KOPT-K1 (cell line): ENCODE data around the gene KCTD17.

Experiments used
- H3K27ac ChIP-seq: fragments of 200-600 bp; sonication (generic); 2 replicates; pipeline ENCODE4 v1.5.1; 2016; ENCODE audit warnings: antibody characterized with exemption, mild to moderate bottlenecking, low read depth, low read length; ENCODE audit not compliant: poor library complexity, severe bottlenecking
- H3K36me3 ChIP-seq: fragments of 200-600 bp; sonication (generic); 2 replicates; pipeline ENCODE4 v1.5.1; 2017; ENCODE audit warnings: antibody characterized with exemption, mild to moderate bottlenecking, low read length, moderate library complexity; ENCODE audit not compliant: insufficient read depth
- H3K9me3 ChIP-seq: fragments of 200-600 bp; sonication (generic); 2 replicates; pipeline ENCODE4 v1.5.1; 2017; ENCODE audit warnings: antibody characterized with exemption, low read length, mild to moderate bottlenecking; ENCODE audit not compliant: insufficient read depth, poor library complexity, severe bottlenecking

KCTD17 gene

GRCh38 chr22:37026325-37026724 is 25.2 kb upstream of the KCTD17 start:
- Histone ChIP-seq H3K36me3 (no peaks in the 10 kb centered on the region), H3K27ac (no peak overlapping the region), H3K9me3 (no peaks in the 10 kb centered on the region)

GRCh38 chr22:37027556-37027955 is 24.0 kb upstream of the KCTD17 start:
- Histone ChIP-seq H3K27ac (no peak overlapping the region), H3K36me3 (no peaks in the 10 kb centered on the region), H3K9me3 (no peaks in the 10 kb centered on the region)

GRCh38 chr22:37028692-37029674 is 22.6 kb upstream of the KCTD17 start:
- no peak overlapping the region for H3K27ac ChIP-seq
- H3K9me3 ChIP-seq, result no peaks in the 10 kb centered on the region
- H3K36me3 ChIP-seq, result no peaks in the 10 kb centered on the region

GRCh38 chr22:37030560-37031281 is 20.8 kb upstream of the KCTD17 start:
- Histone ChIP-seq H3K9me3 (no peaks in the 10 kb centered on the region), H3K36me3 (no peaks in the 10 kb centered on the region), H3K27ac (no peak overlapping the region)

- Histone ChIP-seq H3K9me3 (no peaks in the 10 kb centered on the region), H3K36me3 (no peaks in the 10 kb centered on the region), H3K27ac (no peak overlapping the region)
Observed at GRCh38 chr22:37032134-37032534, 19.4 kb upstream of the KCTD17 start.

GRCh38 chr22:37032535-37033460 is 18.7 kb upstream of the KCTD17 start:
- Histone ChIP-seq H3K9me3 (no peaks in the 10 kb centered on the region), H3K27ac (no peak overlapping the region), H3K36me3 (no peaks in the 10 kb centered on the region)

- no peaks in the 10 kb centered on the region for H3K36me3 ChIP-seq
- H3K9me3 ChIP-seq, result no peaks in the 10 kb centered on the region
- no peak overlapping the region for H3K27ac ChIP-seq
Observed at GRCh38 chr22:37033605-37034430, 17.7 kb upstream of the KCTD17 start.

- no peak overlapping the region for H3K27ac ChIP-seq
- no peaks in the 10 kb centered on the region for H3K36me3 ChIP-seq
- no peaks in the 10 kb centered on the region for H3K9me3 ChIP-seq
Observed at GRCh38 chr22:37036655-37037377, 14.7 kb upstream of the KCTD17 start.

- Histone ChIP-seq H3K27ac (no peak overlapping the region), H3K36me3 (no peaks in the 10 kb centered on the region), H3K9me3 (no peaks in the 10 kb centered on the region)
Observed at GRCh38 chr22:37037669-37038068, 13.9 kb upstream of the KCTD17 start.

- Histone ChIP-seq H3K36me3 (no peaks in the 10 kb centered on the region), H3K9me3 (no peaks in the 10 kb centered on the region), H3K27ac (no peak overlapping the region)
Observed at GRCh38 chr22:37039466-37039865, 12.1 kb upstream of the KCTD17 start.

GRCh38 chr22:37043209-37043827 is 8.2 kb upstream of the KCTD17 start:
- no peaks in the 10 kb centered on the region for H3K36me3 ChIP-seq
- no peak overlapping the region for H3K27ac ChIP-seq
- H3K9me3 ChIP-seq, result no peaks in the 10 kb centered on the region

GRCh38 chr22:37043828-37044538 is 7.6 kb upstream of the KCTD17 start:
- Histone ChIP-seq H3K27ac (no peak overlapping the region), H3K36me3 (no peaks in the 10 kb centered on the region), H3K9me3 (no peaks in the 10 kb centered on the region)
